GM18870 (cell line): Measurements from ENCODE around the gene PGBD2.
"Not testable (repeated sequence)": the region's sequence is repeated elsewhere in the genome, so short reads cannot be mapped to it uniquely, and the experiment has no call there.

Experiments
- ATAC-seq: cut with Tn5 transposase; IDR thresholded peaks from one replicate; pipeline ENCODE4 v1.9.1; 2021; ENCODE audit warnings: moderate library complexity; ENCODE audit not compliant: unreplicated experiment

The PGBD2 gene, protein sequence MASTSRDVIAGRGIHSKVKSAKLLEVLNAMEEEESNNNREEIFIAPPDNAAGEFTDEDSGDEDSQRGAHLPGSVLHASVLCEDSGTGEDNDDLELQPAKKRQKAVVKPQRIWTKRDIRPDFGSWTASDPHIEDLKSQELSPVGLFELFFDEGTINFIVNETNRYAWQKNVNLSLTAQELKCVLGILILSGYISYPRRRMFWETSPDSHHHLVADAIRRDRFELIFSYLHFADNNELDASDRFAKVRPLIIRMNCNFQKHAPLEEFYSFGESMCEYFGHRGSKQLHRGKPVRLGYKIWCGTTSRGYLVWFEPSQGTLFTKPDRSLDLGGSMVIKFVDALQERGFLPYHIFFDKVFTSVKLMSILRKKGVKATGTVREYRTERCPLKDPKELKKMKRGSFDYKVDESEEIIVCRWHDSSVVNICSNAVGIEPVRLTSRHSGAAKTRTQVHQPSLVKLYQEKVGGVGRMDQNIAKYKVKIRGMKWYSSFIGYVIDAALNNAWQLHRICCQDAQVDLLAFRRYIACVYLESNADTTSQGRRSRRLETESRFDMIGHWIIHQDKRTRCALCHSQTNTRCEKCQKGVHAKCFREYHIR

DNA sequence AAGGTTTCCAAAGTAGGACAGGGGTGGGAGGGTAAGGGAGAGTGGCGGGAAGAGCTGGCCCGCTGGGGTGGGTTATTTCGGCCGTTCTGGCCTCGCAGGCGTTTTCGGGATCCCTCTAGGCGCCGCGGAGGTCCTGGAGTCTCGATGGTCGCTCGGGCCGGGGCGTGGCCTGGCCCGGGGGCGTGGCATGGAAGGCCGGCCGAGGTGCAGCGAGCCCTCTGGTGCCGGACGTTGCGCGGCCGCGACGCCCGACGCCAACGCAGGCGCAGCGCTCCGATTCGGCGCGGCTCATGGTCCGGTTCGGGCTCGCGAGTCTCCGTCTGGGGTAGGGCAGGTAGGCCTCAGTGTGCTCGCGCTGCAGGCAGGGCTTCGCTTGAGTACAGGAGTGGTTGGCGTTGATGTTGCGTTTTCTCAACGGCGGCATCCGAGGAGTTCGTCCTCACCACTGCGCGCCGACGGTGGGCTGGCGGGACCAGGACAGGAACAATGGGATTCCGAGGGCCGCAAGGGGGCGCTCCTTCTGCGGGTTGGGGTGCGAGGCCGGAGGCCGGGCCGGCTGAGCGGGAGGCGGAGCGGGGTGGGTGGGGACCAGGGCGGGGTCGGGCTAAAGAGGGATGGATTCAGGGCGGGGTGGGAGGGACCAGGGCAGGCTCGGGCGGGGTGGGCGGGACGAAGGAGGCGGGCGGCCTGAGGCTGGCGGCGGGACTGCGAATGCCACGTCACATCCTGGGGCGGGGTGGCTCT is at the start of gene PGBD2:
PGBD2 (plus strand) TSS at position 227 of the 744 bp plus-strand sequence. CDS start 7,628 bp downstream, outside the sequence.
- peak; percentile 83 for ATAC-seq

DNA sequence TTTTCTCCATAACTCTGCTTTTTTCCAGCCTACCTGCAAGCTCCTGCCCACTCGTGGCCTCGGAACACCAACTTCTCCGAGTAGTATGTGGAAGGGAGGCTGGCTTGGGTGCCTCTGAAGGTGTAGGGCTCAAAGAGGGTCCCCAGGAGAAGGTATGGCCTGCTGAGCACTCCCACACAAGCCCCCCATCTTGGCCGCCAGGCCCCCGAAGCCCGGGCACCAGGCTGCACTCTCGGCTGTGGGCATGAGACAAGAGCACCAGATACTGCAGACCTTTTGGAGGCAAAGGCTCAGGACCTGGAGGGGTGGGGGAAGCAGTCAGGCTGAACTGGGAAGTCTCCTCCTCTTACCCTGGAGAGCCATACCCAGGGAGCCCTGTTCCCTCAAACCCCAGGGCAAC is 48.8 kb upstream of the PGBD2 start:
- no peak for ATAC-seq

DNA sequence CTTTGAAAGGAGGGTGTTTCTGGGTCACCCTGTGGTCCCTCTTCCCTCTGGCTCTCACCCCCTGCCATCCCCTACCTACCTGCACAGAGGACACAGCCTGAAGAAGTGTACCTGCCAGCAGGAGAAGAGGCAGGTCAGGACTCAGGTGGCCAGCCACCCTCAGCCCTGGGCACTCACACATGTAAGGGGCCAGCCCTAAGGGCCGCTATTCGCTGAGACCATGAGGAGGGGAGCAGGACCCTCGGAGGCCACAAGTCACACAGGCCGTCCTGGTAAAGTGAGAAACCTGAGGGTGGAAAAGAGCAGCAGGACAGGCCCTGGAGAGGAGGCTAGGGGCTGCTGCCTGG is 48.3 kb upstream of the PGBD2 start:
- no peak for ATAC-seq

DNA sequence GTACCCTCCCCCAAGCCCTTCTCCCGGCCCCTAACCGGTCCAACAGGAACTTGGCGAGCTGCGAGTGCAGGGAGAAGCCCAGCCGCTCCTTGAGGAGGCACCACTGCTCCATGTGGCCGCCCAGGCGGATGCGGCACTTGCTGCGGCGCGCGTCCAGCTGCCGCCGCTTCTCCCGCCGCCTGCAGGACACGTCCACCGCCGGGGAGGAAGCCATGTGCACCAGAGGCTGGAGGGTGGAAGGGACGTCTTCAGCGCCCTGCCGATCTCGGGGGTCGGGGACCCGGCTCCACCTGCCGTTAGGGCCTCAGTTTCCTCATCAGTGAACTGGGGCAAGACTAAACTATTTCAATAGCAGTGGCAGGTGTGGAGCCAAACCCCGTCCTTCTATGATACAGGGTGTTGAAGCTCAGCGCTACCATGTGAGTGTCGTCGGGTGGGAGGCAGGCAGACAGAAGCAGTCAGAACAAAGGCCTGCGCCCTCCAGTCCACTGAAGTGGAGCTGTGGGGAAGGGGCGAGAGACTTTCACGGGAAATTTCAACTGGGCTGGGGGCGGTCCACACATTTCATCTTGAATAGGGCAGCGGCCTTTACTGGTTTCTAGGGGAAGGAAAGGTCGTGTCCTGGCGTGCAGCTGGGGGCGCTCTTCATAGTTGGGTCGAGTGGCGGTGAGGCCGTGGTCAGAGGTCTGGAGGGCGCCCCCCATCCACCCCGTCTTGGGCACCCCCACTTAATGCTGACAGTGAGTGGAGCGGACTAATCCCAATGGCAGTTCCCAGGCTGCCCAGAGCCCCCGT is 47.7 kb upstream of the PGBD2 start:
- ATAC-seq = peak; percentile 24

DNA sequence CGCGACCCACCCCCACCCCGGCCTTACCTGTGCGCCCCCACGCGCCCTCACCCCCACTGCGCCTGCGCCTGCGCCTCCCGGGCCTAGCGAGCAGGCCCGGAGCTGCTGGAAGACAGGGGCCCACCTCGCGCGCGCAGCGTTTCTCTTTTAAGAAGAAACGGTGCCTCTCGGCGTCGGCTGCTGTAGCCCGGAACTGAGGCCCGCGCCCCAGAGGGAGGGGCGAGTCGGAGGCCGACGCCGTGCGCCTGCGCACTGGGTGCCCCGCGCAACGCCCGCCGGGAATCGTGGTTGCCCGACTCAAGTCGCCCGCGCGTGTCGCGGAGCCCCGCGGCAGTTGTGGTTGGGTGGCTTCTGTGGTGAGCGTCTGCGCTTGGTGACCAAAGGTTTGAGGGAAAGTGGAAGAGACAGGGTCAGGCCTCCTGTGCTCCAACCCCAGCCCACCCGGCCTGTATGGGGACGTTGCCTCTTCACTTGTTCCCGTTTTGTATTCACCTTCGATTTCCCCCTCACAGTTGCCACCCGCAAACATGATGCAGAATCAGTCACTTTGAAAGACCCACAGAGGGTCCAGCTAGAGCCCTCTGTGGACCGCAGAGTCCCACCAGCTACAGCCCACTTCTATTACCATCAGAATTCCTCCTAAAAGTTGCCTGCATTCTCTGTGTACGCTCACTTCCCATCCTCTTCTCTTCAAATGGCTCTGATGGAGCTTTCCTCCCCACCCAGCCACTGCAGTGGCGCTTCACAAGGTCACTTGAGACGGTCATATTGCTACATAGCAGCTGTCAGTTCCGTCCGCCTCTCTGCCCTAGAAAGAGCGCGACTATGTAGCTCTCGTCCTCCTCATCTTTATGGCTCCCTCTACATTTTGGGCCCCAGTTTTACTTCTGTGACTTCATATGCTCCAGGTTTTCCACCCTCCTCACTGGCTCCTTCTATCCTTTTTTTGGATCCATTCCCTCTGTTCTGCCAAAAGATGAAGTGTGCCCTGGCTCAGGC is 46.8 kb upstream of the PGBD2 start, which contains the start of gene ZNF692:
ZNF692 (minus strand) TSS at position 195 of the 999 bp plus-strand sequence. CDS start 776 bp downstream, outside the sequence.
- peak; percentile 53 for ATAC-seq

DNA sequence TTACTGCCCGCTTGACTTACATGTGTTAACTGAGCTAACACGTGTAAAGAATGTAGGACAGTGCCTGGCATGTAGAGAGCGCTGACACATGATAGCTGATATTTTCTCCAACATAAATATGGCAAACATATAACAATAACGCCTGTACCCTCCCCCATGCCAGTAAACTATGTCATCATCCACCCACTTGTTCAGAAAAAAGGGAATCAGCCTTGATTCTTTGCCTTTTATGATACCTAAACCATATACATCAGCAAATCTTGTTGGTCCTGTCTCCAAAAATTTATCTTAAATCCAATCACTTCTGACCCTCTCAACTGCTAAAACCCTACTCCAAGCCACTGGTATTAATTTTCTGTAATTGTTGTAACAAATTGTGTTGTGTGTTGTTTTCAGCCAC is 46.0 kb upstream of the PGBD2 start:
- ATAC-seq = no peak

DNA sequence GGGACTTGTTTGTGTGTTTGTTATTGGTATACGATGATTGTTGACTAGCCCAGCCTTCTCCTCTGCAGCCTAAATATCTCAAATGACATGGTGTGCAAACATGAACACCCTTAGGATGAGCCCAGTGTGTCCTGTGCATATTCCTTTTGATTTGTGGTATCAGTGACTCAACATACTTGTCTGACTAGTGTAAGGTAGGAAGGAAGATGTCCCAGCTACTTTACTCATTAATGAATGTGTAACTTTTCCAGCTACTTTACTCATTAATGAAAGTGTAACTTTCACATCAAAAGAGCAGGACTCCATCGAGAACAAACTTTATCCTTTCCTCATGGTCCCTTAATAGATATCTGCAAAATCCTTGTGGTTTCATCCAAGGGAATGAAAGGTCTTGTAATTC is 44.4 kb upstream of the PGBD2 start:
- ATAC-seq = no peak

DNA sequence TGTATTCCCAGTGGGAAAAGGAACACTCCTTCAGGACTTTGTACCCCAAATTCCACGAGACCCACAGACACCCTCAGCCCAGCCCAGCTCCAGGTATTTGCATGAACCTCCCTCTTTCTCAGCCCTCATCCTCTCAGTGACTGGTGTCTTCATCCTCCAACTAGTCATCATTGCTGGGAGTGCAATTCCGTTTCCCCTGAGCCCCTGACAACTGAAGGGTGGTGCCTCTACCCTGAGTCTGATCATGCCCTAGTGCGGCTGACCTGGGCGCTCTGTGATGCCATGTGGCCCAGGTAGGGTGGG is 43.4 kb upstream of the PGBD2 start:
- peak; percentile 21 for ATAC-seq

DNA sequence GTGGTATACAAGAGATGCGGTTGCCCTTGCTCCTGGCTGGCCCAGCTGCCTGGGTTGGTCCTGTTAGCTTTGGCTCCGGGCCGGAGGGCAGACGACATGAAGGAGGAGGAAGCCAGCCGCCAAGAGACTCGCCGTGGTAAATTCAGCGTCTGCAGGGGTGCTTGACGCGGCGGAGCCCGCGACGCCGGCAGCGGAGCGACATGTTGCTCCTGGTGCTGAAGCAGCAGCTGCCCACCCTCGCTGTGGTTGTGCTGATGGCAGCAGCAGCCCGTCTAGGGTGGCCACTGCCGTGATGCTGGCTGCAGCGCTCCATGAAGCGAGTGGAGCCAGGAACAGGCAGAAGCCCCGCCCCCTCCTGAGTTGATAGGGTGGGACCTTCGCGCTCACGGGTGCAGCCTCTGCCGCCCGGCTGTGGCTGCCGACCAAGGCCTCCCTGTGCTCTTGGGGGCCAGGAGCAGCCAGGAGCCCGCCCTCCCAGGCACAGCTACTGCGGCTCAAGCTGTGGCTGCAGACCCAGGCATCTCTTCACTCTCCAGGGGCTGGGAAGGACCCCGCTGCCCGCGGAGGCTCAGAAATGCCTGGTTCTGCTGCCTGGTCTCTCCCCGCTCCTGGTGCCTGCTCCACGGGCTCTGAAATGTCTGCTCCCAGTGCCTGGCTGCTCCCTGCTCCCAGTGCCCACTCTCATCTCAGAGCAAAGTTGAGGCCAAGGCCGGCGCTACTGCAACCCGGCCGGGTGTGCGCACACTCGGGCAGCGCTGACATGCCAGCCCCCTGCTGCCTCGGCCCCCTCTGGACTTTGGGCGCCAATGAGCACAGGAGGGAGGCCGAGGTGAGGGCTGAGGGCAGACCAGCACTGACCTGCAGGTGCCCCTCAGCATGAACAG is 42.8 kb upstream of the PGBD2 start:
- ATAC-seq = peak; percentile 56

DNA sequence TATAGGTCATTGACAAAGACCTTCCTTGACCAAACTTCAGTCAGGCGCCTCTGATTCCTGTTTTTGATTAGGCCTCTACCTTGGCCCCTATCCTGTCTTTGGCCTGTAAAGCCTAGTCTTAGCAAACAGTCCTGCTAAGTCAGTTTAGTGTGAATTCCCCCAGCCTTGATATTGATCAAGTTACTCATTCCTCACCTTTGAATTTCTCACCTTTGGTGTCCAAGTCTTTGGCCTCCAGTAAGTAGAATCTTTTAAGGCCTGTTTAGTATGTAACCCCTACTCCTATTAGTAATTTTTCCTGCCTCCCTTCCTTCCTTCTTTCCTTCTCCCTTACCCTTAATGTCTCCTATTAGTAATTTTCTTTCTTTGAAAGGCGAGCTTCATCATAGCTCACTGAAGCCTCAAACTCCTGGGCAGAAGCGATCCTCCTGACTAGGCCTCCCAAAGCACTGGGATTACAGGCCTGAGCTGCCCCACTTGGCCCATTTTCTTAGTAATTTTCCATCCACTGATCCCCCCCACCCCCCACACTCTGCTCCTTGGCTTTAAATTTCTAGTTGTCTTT is 34.1 kb upstream of the PGBD2 start:
- ATAC-seq = no peak

DNA sequence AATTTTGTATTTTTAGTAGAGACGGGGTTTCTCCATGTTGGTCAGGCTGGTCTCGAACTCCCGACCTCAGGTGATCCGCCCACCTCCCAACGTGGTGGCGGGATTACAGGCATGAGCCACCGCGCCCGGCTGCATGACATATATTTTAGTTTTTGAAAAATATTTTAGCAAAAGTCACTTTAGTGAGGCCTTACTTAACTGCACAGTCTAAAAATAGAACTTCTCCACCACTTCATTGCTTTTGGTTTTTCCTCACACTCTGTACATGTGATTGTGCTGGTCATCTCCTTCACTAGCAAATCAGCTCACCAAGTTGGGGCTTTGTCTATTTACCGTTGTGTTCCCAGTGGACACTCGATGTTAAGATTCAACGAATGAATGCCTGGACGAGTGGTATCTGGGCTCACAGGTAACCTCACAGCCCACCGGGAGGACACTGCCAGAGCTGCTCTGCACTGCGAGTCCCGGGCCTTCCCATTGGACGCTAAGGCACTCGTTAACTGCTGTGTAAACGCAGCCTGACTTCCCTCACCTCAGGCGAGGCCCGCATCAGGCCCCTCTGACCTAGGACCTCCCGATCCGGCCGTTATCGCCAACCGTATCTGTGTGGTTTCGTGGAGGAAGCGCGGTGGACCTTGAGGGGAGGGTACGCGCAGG is 33.2 kb upstream of the PGBD2 start:
- peak; percentile 25 for ATAC-seq

DNA sequence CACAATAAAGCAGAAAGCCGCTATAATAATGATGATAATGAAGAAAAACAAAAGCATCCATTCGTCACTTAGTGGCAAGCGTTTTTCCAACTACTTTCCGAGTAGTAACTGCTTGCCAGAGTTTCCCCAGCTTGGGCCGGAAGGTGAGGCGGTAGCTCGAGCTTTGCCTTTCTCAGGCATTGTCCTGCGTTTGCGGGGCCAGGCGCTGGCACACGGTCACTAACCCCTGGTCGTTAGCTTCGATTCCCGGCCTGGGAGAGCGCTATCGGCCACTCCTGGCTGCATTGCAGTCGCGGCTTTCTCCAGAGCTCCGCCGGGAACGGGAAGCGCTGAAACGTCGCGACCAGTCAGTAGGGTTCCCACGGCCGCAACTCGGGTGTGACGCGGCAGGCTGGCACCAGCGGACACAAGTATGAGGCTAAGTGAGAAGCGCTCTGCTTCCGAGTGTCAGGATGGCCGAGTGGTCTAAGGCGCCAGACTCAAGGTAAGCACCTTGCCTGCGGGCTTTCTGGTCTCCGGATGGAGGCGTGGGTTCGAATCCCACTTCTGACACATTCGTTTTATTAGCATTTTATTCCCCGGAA is 32.5 kb upstream of the PGBD2 start:
- ATAC-seq = peak; percentile 65

DNA sequence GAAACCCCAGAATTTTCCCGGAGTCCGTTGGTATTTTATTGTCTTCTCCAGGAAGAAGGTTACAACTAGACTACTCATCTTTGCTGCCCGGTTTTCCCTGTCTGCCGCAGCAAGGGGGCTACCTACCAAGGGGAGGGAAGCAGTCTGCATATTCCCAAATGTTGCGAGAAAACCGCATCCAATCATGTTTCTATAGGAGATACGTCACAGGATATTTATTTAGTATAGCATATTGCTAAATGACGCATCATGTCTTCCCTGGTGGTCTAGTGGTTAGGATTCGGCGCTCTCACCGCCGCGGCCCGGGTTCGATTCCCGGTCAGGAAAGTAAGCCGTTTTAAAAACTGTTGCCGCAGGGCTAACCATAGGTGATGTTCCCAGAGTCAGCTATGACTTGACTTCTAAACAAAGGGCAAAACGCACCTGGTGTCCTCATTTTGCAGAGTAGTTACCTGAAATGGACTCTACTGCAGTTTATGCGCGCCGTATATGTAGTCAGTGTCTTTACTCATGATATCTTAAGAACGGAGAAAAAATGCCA is 32.0 kb upstream of the PGBD2 start:
- peak; percentile 72 for ATAC-seq

DNA sequence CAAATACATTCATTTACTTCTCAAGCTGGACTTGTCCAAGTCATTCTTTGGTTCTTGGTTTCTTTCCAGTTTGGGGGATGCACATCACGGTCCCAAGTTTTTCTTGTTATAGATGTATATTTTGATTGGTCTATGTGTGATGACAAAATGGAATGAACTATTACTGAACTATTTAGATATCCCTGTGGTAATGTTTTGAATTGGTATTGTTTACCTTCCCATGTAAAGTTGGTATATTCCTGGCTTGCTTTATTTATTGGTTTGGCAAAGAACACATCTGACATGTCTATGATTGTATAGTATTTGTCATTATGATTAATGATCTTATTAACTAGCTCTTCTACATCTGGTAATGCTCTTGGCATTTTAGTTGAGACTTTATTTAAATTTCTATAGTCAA is 24.8 kb upstream of the PGBD2 start:
- no peak for ATAC-seq

DNA sequence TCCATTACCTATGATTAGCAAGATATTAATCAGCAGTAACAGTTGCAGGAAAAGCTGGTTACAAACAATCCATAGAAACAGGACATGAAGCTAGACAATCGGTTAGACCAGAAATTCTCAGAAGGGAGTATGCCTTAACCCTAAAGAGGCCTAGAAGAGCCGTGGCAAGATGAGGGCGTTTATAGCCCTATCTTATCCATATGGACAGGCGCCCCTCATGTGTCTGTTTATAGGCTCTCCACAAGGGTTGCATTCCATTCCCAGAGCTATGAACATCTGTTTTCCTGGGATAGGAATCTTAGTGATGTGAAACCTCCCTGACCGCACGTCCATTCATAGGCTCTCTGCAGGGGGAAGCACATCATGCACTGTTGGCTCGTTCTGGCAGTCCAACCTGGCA is 23.6 kb upstream of the PGBD2 start:
- not testable (repeated sequence) for ATAC-seq

DNA sequence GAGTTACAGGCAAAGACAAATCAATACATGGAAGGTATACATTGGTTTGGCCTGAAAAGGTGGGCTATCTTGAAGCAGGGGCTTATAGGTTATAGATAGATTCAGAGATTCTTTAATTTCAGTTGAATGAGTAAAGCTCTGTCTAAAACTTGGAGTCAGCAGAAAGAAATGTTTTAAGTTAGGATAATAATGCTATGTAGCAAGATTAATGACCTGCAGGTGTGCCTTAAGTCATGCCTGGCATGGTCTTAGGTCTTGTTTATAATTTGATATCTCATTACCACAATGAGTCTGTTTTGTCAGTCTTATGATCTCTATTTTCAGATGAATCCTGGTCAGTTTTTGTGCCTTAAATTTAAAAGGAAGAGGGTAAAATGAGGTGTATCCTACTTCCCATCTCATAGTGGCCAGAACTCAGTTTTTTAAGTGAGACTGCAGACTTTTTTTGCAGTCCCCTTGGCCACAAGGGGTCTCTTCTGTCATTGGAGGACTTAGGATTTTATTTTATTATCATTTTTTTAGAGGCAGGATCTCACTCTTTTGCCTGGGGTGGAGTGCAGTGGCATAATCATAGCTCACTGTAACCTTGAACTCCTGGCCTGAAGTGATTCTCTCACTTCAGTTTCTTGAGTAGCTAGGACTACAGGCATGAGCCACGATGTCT is 21.3 kb upstream of the PGBD2 start:
- ATAC-seq = no peak

DNA sequence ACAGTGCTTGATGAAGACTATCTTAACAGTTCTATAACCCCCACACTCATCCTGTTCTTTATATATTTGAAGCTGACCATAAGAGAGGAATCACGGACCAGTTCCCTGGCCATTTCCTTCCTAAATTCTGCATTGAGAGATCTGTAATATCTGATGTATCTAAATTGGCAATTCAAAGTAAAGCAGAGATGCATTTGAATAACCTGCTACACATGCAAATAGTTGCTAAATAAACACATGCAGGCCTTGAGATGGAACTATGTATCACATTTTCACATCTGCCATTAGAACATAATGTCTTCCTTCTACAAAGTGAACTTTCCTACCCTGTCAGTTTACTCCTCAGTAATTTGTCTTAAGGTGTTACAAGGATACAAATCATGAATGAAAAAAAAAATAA is 20.4 kb upstream of the PGBD2 start:
- ATAC-seq = no peak
